Liver (tissue), 9 donors: ENCODE measurements around the gene MED26. TPM values are rescaled to one million over a fixed set of nuclear protein-coding genes. Genes with fewer than 3 reads are reported as not detected.

Experiments used
- DNase-seq: peaks from one replicate; pipeline ENCODE4 v3.0.0-alpha.2; 2017; ENCODE audit warnings: low spot score
- H3K27ac ChIP-seq, 2 donors: one replicate each; pipeline ENCODE4 v1.7.0; 2013; ENCODE audit warnings: inconsistent platforms in 2 of 2, low read length in 2 of 2, control low read depth in 1 of 2, low read depth in 1 of 2, mild to moderate bottlenecking in 1 of 2
- H3K27me3 ChIP-seq, 4 donors: one replicate each; pipeline versions ENCODE4 v1.6.1 to v1.7.0; 2013; ENCODE audit warnings: low read length in 3 of 4, inconsistent platforms in 1 of 4, mild to moderate bottlenecking in 1 of 4, moderate library complexity in 1 of 4; ENCODE audit not compliant: control insufficient read depth in 4 of 4, insufficient read depth in 4 of 4
- H3K36me3 ChIP-seq, 4 donors: one replicate each; pipeline versions ENCODE4 v1.6.1 to v1.7.0; 2013; ENCODE audit warnings: low read length in 3 of 4, mild to moderate bottlenecking in 3 of 4, low read depth in 1 of 4, moderate library complexity in 1 of 4; ENCODE audit not compliant: control insufficient read depth in 4 of 4, insufficient read depth in 3 of 4
- H3K4me1 ChIP-seq, 4 donors: one replicate each; pipeline versions ENCODE4 v1.6.1 to v1.7.0; 2013; ENCODE audit warnings: low read length in 3 of 4, mild to moderate bottlenecking in 3 of 4, moderate library complexity in 1 of 4; ENCODE audit not compliant: control insufficient read depth in 4 of 4, insufficient read depth in 4 of 4
- H3K4me3 ChIP-seq, 3 donors: one replicate each; pipeline versions ENCODE4 v1.6.1 to v1.7.0; 2013; ENCODE audit warnings: low read length in 3 of 3, control low read depth in 1 of 3, low read depth in 1 of 3, mild to moderate bottlenecking in 1 of 3
- H3K9ac ChIP-seq, 2 donors: one replicate each; pipeline ENCODE4 v1.7.0; 2013; ENCODE audit warnings: low read length in 2 of 2, mild to moderate bottlenecking in 2 of 2, moderate library complexity in 2 of 2, control low read depth in 1 of 2, low read depth in 1 of 2
- H3K9me3 ChIP-seq, 4 donors: one replicate each; pipeline versions ENCODE4 v1.6.1 to v1.7.0; 2013; ENCODE audit warnings: low read length in 3 of 4; ENCODE audit not compliant: control insufficient read depth in 4 of 4
- ATF3 ChIP-seq: IDR thresholded peaks from 2 replicates; pipeline ENCODE4 v1.6.1; 2016; ENCODE audit warnings: antibody characterized with exemption
- CTCF ChIP-seq: fragments of 150-350 bp; IDR thresholded peaks from 2 replicates; pipeline ENCODE4 v1.5.1; 2017; ENCODE audit warnings: improper control_type of control experiment, low read depth, low read length; ENCODE audit not compliant: missing input control
- EGR1 ChIP-seq, 2 donors: IDR thresholded peaks; 2 replicates each; pipeline ENCODE4 v1.6.1; 2016 to 2018; ENCODE audit warnings: antibody characterized with exemption in 2 of 2, low read depth in 2 of 2
- FOXA1 ChIP-seq: IDR thresholded peaks from 2 replicates; pipeline ENCODE4 v1.6.1; 2016; ENCODE audit warnings: antibody characterized with exemption
- FOXA2 ChIP-seq: IDR thresholded peaks from 2 replicates; pipeline ENCODE4 v1.6.1; 2016; ENCODE audit warnings: antibody characterized with exemption
- GABPA ChIP-seq, 2 donors: IDR thresholded peaks in 1 of 2; conservative IDR thresholded peaks in 1 of 2; 2 replicates each; pipeline ENCODE4 v1.6.1; 2016; ENCODE audit warnings: antibody characterized with exemption in 2 of 2, mild to moderate bottlenecking in 1 of 2, moderate library complexity in 1 of 2
- HNF4A ChIP-seq, 2 donors: conservative IDR thresholded peaks; 2 replicates each; pipeline ENCODE4 v1.6.1; 2016; ENCODE audit warnings: antibody characterized with exemption in 2 of 2, mild to moderate bottlenecking in 2 of 2
- HNF4G ChIP-seq: IDR thresholded peaks from 2 replicates; pipeline ENCODE4 v1.6.1; 2016; ENCODE audit warnings: antibody characterized with exemption
- JUND ChIP-seq, 2 donors: IDR thresholded peaks; 2 replicates each; pipeline ENCODE4 v1.6.1; 2016; ENCODE audit warnings: antibody characterized with exemption in 2 of 2
- MAX ChIP-seq: IDR thresholded peaks from 2 replicates; pipeline ENCODE4 v1.6.1; 2016; ENCODE audit warnings: antibody characterized with exemption
- NR2F2 ChIP-seq: IDR thresholded peaks from 2 replicates; pipeline ENCODE4 v1.6.1; 2016; ENCODE audit warnings: antibody characterized with exemption
- RAD21 ChIP-seq, 2 donors: IDR thresholded peaks; 2 replicates each; pipeline ENCODE4 v1.6.1; 2016; ENCODE audit warnings: antibody characterized with exemption in 2 of 2, mild to moderate bottlenecking in 2 of 2
- REST ChIP-seq: IDR thresholded peaks from 2 replicates; pipeline ENCODE4 v1.6.1; 2016; ENCODE audit warnings: antibody characterized with exemption, mild to moderate bottlenecking
- RXRA ChIP-seq, 2 donors: IDR thresholded peaks; 2 replicates each; pipeline ENCODE4 v1.6.1; 2017 to 2018; ENCODE audit warnings: antibody characterized with exemption in 2 of 2, mild to moderate bottlenecking in 1 of 2
- SP1 ChIP-seq: IDR thresholded peaks from 2 replicates; pipeline ENCODE4 v1.6.1; 2018; ENCODE audit warnings: antibody characterized with exemption, mild to moderate bottlenecking
- TAF1 ChIP-seq: conservative IDR thresholded peaks from 2 replicates; pipeline ENCODE4 v1.6.1; 2016; ENCODE audit warnings: antibody characterized with exemption, mild to moderate bottlenecking
- YY1 ChIP-seq: IDR thresholded peaks from 2 replicates; pipeline ENCODE4 v1.6.1; 2016; ENCODE audit warnings: antibody characterized with exemption, mild to moderate bottlenecking
- ZBTB33 ChIP-seq: IDR thresholded peaks from 2 replicates; pipeline ENCODE4 v1.6.1; 2016; ENCODE audit warnings: antibody characterized with exemption
- WGBS: extraction: QIAGEN DNeasy Blood & Tissue Kit; methylation state at CpG from one replicate; pipeline ENCODE4 v1.1.7; 2013; 5-methylcytosine and 5-hydroxymethylcytosine counted together
- polyA plus RNA-seq, 2 donors: library from polyadenylated mRNA; stranded (reverse) in 1 of 2; unstranded in 1 of 2; fragments of 200-250 nt in 1 of 2; fragments of >200 nt in 1 of 2; fragmentation: Nextera tagmentation in 1 of 2; extraction: Ambion mirVana in 1 of 2; gene quantifications; one replicate each; pipeline versions ENCODE4 v1.2.1 to v1.2.3, GENCODE V29; 2013 to 2015
- total RNA-seq, 2 donors: library from RNA; depleted of rRNA; stranded (reverse); fragments of >200 nt; gene quantifications; one replicate each; pipeline ENCODE4 v1.2.3, GENCODE V29; 2014
- donor health status: healthy.
- donor health status: healthy.
- donor health status: healthy.
- donor health status: healthy.
- donor health status: healthy.

MED26 gene
- total and polyA plus RNA-seq, 4 donors: 1.5 to 3.8 (median 3.2) TPM

- Histone ChIP-seq H3K9ac (no peak overlapping the region), H3K4me1 (peaks cover 4 to 24% (median 14%) of the 10 kb centered on the region in 4 donors), H3K27ac (peak overlapping the region; percentile 46 to 57), H3K4me3 (no peak overlapping the region), H3K27me3 (no peaks in the 10 kb centered on the region), H3K9me3 (no peaks in the 10 kb centered on the region), H3K36me3 (no peaks in the 10 kb centered on the region)
- DNase-seq: no peak
- no peak for TF ChIP-seq ZBTB33
- TF ChIP-seq SP1: no peak
- no peak for TF ChIP-seq HNF4A (conservative IDR thresholded peaks at IDR 0.05)
- no peak for TF ChIP-seq FOXA1
- TF ChIP-seq HNF4G: no peak
- no peak for TF ChIP-seq MAX
- TF ChIP-seq RAD21 (IDR thresholded peaks at IDR 0.05): no peak
- no peak for TF ChIP-seq EGR1 (IDR thresholded peaks at IDR 0.05; ENCODE audit: low read depth in 2 of 2)
- TF ChIP-seq CTCF: no peak
- TF ChIP-seq YY1: no peak
- TF ChIP-seq FOXA2: no peak
- TF ChIP-seq RXRA (IDR thresholded peaks at IDR 0.05): no peak
- no peak for TF ChIP-seq NR2F2
- no peak for TF ChIP-seq ATF3
- no peak for TF ChIP-seq JUND (IDR thresholded peaks at IDR 0.05)
- TF ChIP-seq GABPA (IDR thresholded peaks at IDR 0.05 in 1 of 2, conservative IDR thresholded peaks at IDR 0.05 in 1 of 2): no peak
- WGBS: 91% methylated on average over 12 of the region's 12 CpGs
Observed at GRCh38 chr19:16607819-16608218, 20.2 kb downstream of the MED26 start.

- Histone ChIP-seq H3K9ac (no peak overlapping the region), H3K4me3 (no peak overlapping the region), H3K9me3 (no peaks in the 10 kb centered on the region), H3K4me1 (peaks cover 0 to 12% (median 6%) of the 10 kb centered on the region in 4 donors), H3K27ac (no peak overlapping the region), H3K36me3 (no peaks in the 10 kb centered on the region), H3K27me3 (no peaks in the 10 kb centered on the region)
- 76% methylated on average over 8 of the region's 8 CpGs for WGBS
- TF ChIP-seq ATF3: no peak
- no peak for TF ChIP-seq CTCF
- no peak for TF ChIP-seq MAX
- no peak for TF ChIP-seq NR2F2
- TF ChIP-seq YY1: no peak
- no peak for TF ChIP-seq REST
- TF ChIP-seq EGR1 (IDR thresholded peaks at IDR 0.05; ENCODE audit: low read depth in 2 of 2): no peak
- no peak for TF ChIP-seq HNF4G
- no peak for TF ChIP-seq SP1
- no peak for TF ChIP-seq JUND (IDR thresholded peaks at IDR 0.05)
- no peak for TF ChIP-seq RAD21 (IDR thresholded peaks at IDR 0.05)
- TF ChIP-seq FOXA2: no peak
- TF ChIP-seq HNF4A (conservative IDR thresholded peaks at IDR 0.05): no peak
- TF ChIP-seq RXRA (IDR thresholded peaks at IDR 0.05): no peak
- no peak for TF ChIP-seq ZBTB33
- TF ChIP-seq TAF1: no peak
- DNase-seq: no peak
Observed at GRCh38 chr19:16605553-16605994, 22.4 kb downstream of the MED26 start.
